GM18498 (cell line): Measurements from ENCODE around the gene TENM4.

Experiments used
- ATAC-seq: cut with Tn5 transposase; IDR thresholded peaks from one replicate; pipeline ENCODE4 v1.9.1; 2021; ENCODE audit warnings: mild to moderate bottlenecking, moderate library complexity; ENCODE audit not compliant: unreplicated experiment

Gene TENM4

DNA sequence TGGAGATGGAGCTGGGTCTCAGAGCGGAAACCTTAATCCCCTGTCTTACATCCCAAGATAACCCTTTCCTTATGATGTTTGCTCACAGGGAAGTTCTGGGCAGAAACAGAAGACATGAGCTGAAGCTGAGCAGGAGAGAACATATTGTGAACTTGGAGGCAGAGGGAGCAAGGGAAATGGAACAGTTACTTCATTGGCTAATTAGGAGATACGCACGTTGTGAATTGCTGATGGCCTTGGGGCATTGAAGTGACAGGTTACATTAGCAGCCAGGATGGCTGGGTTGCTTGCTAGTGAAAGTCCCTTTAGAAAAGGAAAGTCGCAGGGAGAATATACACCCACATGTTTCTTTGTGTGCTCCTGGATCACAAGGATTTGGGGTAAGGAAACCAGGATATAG, 48.7 kb downstream of the TENM4 start:
- no peak for ATAC-seq

GRCh38 chr11:79390923-79391322, 49.9 kb downstream of the TENM4 start:
- no peak for ATAC-seq

DNA sequence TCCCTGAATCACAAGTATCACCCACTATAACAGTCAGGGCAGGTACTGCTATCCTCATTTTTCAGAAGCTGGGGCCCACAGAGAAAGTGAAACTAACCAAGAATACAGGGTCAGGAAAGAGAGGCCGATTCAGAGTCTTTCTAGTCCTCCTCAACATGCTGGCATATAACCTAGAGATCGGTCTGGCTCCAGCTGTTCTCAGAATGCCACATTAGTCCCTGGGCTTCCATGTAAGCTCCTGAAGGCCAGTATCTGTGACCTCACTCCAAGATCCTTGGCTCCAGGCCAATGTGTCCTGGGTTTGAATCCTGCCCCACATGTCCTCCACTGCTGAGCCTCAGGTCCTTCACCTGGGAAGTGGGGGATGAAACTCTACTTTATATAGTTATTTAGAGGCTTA, 50.4 kb downstream of the TENM4 start:
- no peak for ATAC-seq

GRCh38 chr11:79388201-79388600, 52.6 kb downstream of the TENM4 start:
- ATAC-seq, result no peak

DNA sequence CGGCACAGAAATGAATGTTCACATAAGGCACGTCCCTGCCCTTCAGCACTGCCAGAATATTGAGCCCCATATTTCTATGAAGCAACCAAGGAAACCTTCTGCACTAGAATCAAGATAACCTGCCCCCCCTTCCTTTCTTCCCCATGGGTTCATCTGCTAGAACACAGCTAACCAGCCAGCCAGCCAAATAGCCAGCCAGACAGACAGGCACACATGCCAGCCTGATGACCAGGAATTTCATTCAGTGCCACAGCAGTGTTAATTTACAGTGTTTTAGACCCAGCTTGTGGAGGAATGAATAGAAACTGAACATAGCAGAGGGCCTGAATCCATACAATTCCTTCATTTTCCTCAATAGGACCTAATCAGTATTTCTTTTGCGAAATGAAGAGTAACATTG, 57.0 kb downstream of the TENM4 start:
- no peak for ATAC-seq

DNA sequence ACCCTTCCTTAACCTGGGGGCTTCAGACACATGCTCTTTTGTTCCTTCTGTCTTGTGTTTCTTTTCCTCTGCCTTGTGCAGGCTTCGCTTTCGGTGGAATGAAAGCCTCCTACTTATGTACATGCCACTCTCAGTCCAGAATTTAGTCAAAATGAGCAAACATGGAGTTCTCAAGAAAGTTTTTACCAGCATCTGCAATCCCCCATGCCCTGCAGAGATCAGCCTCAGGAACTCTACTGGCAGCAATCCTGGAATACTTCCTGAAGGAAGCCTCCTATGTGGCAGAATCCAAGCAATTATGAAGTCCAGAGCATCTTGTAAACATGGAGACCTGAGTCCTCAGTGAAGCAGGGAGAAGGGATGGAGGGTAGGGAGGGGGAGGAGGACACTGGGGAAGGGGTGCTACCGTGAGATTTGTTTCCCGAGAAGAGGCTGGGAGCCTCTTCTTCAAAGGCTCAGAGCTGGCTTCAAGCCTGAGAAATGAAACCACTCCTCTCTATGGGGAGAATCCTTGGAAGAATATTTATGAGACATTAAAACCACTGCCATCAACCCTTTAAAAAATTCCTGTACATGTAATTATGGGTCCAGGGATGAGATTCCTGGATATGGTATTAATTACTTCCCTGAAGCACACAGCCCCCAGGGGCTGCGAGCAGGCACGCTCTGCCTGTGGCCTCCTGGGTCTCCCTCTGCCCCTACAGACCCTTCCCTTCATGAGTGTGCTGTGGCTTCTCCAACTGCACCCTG, 58.4 kb downstream of the TENM4 start:
- no peak for ATAC-seq

GRCh38 chr11:79381036-79381435, 59.8 kb downstream of the TENM4 start:
- no peak for ATAC-seq

- no peak for ATAC-seq
These were observed 63.4 kb downstream of the TENM4 start for GRCh38 chr11:79377406-79377805.

GRCh38 chr11:79375818-79376550, 64.8 kb downstream of the TENM4 start:
- no peak for ATAC-seq

DNA sequence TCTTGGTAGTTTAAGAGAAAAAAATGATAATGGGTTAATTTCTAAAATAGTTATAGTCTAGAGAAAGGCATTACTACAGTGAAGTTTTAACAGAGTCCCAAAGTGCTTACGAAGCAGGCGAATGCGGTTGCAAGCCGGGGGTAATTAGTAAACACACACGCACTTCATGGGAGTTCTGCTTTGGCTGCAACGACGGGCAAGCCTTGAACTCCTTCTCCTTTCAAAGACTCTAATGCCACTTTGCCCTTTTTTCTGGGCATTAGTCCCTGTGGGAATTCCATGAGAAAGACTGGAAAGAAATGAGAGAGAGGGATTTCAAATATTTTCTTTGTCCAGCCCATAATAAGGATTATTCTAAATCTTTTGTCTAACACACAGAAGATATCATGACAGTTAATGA, 66.1 kb downstream of the TENM4 start:
- no peak for ATAC-seq

GRCh38 chr11:79371724-79372123, 69.1 kb downstream of the TENM4 start:
- ATAC-seq, result no peak

DNA sequence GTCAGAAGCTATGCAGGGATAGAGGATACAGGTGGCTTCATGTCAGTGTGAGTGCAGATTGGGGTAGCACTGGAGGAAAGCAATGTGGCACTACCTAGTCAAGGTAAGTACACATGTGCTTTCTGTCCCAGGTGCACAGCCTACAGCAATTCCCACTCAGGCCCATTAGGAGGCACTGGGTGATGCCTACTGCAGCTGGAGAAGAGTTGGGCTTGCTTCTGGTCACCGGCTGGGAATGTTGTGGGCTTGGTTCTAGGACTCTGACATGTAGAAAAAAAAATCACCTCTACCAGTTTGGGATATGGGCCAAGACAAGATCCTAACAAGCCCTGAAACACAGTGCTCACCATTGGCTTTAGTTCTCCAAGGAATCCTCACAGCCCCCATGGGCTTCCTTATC, 69.7 kb downstream of the TENM4 start:
- ATAC-seq, result no peak

DNA sequence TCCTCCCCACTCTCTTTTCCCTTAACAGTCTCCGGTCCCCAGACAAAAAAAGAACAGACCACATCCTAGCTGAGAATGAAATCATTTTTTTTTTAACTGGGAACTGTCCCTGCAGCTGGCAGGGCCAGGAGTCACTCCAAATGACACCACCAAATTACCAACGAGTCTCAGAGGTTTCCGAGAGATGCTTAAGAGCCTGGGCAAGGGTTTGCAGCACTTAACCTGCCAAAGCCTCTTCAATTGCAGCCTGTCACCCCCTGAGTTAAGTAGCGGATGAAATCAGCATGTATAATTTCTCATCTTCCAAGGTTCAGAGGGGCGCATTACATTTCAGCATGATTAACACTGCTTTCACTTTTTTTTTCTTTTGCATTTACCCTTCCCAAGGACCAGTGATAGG, 71.8 kb downstream of the TENM4 start:
- ATAC-seq, result no peak

- ATAC-seq, result no peak
These were observed 73.0 kb downstream of the TENM4 start for GRCh38 chr11:79367844-79368243.

DNA sequence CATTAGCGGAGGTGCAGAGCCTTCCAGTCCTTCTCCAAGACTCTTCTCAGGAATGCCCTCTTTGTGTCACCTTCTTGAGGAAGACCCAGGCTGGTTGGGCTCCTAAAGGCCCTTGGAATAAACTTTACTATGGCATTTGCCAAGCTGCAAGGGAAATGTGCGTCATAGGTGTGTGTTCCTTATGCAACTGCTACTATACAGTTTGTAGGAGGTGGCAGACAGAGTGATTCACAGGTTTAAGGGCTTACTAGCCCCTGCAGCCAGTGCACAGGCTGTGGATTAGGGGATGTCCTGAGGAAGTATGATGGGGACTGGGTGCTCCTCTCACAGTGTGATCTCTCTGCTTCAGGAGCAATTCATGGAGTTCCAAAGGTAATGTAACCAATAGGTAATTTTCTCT, 74.6 kb downstream of the TENM4 start:
- no peak for ATAC-seq

GRCh38 chr11:79363861-79364378, 76.9 kb downstream of the TENM4 start:
- no peak for ATAC-seq

- ATAC-seq, result no peak
These were observed 77.6 kb downstream of the TENM4 start for GRCh38 chr11:79363256-79363655.

- ATAC-seq, result no peak
These were observed 78.0 kb downstream of the TENM4 start for GRCh38 chr11:79362821-79363220.

DNA sequence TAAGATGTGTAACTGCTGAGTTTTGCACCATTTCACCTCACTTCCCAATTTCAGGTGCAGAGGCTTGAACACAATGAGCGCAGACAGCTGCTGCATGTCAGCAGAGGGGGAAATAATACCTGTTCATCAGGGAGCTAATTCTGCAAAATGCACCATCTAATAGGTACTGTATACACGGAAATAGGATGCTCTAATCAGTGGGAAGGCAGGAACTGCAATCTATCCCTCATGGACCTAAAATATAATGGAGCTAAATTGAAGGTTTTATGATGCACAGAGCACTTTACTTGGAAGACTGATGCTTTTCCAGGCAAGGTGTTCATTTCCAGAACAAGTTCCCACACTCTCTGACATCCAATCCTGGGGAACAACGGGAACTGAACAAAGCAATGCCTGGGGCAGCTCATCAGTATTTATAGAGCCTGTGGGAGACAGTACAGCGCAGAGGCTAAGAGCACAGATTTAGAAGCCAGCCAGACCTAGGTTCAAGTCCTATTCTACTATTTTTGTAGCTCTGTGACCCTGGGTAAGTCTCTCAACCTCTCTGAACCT, 78.5 kb downstream of the TENM4 start:
- ATAC-seq, result no peak

- no peak for ATAC-seq
These were observed 82.6 kb downstream of the TENM4 start for GRCh38 chr11:79358258-79358657.

GRCh38 chr11:79353706-79354105, 87.1 kb downstream of the TENM4 start:
- no peak for ATAC-seq

DNA sequence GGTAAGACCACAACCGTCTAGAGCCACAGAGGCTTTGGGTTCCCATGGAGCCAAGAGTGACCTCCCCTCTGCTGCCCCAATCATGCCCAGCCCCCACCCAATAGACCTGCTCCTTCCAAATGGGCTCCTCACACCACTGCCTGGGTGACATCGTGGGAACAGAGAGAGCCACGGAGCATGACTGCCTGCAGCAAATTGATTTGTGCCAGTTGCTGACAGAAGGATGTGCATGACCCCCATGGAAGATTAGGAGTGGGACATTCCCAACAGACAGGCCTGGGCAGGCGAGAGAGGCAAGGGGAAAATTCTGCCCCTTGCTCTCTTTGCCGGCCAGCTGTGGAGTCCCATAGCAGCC, 88.5 kb downstream of the TENM4 start:
- ATAC-seq, result no peak
